NCI-H82 treated with DMSO at 0.1 percent for 48 hours (cell line): ENCODE results near the gene KIAA1755.
"Not testable (repeated sequence)": the region's sequence is repeated elsewhere in the genome, so short reads cannot be mapped to it uniquely, and the experiment has no call there.

Experiments used
- DNase-seq: peaks from one replicate; lab custom pipeline; 2025; ENCODE audit not compliant: unreplicated experiment; lab: John Stamatoyannopoulos, UW

Gene KIAA1755

DNA sequence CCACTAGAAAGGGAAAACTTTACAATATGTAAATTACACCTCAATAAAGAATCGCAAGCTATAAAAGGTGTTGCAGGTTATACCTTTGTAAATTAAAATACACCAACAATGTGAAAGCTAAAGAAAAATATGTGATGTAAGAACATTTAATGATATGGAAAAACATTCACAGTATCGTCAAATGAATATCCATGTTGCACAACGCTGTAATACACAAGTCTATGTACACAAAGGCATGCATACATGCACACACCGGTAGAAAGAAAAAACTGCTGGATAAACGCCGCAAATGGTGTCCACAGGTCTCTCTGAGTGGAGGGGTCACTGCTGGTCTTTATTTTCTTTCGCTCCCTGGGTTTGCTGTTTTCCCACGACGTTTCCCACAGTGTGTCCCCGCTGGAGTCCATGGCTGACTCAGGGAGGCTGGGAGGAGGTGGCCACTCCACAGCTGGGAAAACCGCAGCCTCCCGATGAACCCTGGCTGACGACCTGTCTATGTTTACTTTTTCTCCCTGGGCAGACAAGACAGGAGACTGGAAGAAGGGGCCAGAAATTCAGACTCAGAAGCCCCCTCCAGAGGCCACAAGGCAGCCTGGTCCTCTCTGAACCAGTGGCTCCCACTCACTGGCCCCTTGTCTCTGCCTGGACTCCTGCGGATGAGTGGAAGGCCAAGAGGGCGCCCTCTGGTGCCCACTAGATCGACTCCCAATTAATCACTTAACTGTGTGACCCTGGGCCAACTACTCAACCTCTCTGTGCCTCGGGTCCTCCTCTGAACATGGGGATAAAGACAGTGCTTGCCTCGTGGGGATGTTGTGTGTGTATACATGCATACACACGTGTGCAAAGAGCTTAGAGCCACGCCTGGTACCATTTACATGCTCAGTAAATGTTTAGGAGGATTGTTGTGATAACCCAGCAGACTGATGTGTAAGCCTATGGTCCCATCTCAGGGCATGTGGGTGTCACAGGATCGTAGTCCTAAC is 30.6 kb upstream of the KIAA1755 start:
- DNase-seq = peak; percentile 19

DNA sequence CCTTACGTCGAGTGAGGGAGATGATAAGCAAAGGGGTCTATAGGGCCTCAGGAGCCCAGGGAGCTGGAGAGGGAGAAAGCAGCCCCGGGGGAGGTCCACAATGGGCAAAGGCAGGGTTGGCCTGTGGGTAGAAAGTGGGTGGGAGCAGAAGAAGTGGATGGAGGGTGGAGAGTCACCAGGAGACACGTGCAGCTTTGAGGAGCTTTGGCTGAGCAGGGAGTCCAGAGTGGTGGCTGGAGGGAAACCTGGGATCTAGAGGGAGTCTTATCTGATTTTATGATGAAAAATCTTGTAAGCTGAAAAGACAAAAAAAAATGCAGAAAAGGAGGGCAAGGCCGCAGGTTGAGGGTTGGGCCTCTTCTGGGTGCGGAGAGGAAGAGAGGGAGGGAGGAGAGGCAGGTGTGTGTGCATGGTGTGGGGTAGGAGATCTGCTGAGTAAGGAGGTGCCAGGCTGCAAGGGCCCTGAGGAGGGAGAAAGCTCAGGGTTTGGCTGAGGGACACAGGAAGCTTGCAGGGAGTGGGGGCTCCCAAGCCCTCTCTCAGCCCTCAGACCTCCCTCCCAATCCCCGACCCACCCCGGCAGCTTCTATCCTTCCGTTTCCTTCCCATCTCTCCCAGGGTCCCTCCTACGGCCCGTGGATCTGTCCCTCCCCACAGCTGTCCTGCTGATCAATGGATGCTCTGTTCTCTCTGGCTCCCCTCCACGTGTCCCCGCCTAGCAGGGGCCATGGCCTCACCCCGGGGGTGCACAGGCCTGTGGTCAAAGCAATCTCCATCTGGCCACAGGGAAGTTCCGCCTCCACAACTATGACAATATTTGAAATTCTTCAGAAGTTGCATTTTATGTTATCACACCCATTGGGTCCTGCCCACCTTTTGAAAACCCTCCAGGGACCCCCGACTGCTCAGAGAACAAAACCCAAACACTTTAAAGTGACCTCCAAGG is 26.3 kb upstream of the KIAA1755 start:
- DNase-seq = no peak

DNA sequence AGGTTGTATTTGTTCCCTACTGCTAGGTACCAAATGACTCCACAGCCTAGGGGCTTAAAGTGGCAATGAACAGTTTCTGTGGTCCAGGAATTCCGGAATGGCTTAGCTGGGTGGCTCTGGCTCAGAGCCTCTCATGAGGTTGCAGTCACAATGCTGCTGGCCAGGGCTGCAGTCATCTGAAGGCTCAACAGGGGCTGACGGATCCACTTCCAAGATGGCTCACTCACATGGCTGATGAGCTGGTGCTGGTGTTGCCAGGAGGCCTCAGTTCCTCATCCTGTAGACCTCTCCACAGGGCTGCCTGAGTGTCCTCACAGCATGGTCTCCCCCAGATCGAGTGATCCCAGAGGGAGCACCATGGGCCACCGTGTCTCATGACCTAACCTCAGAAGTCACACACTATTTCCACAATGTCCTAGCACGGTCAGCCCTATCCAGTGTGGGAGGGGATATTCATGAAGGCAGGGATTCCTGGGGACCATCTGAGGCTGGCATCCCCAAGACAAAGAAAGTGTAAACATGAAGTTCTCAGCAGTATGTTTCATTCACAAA is 24.4 kb upstream of the KIAA1755 start:
- no peak for DNase-seq

DNA sequence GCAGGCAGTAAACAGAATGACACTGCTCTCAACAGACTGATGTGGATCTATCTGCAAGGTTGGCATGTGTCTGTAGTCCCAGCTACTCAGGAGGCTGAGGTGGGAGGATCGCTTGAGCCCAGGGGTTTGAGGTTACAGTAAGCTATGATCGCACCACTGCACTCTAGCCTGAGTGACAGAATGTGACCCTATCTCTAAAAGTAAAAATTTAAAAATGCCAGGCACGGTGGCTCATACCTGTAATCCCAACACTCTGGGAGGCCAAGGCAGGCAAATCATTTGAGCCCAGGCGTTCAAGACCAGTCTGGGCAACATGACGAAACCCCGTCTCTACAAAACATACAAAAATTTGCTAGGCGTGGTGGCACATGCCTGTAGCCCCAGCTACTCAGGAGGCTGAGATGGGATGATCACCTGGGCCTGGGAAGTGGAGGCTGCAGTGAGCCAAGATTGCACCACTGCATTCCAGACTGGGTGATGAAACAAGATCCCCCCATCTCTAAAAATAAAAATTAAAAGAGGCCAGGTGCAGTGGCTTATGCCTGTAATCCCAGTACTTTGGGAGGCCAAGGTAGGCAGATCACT is 23.6 kb upstream of the KIAA1755 start:
- not testable (repeated sequence) for DNase-seq

DNA sequence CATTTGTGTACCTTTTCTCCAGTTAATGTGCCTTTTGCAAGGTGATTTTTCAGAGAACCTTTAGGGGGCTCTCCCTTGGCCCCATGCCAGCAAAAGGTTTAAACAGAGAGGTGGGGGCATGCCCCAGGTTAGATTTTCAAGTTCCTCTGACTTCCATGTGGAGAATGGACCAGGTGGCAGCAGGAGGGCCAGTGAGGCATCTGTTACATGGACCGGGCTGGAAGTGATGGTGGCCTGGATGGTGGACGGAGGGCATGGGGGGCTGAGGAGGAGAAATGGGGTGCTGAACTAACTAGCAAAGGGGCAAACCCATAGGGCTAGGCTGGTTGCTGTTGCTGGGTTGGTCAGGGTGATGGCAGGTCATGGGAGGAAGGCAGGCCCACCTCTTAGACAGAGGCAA is 22.7 kb upstream of the KIAA1755 start:
- no peak for DNase-seq

DNA sequence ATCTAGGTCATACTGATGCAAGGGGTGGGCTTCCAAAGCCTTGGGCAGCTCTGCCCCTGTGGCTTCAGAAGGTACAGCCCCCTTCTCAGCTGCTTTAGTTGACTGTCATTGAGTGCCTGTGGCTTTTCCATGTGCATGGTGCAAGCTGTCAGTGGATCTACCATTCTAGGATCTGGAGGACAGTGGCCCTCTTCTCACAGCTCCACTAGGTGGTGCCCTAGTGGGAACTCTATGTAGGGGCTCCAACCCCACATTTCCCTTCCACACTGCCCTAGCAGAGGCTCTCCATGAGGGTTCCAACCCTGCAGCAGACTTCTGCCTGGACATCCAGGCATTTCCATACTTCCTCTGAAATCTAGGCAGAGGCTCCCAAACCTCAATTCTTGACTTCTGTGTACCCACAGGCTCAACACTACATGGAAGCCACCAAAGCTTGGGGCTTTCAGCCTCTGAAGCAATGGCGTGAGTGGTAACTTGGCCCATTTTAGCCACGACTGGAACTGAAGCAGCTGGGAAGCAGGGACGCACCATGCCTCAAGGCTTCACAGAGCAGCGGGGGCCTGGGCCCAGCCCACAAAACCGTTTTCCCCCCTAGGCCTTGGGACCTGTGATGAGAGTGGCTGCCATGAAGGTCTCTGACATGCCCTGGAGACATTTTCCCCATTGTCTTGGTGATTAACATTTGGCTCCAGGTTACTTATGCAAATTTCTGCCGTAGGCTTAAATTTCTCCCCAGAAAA is 20.8 kb upstream of the KIAA1755 start:
- not testable (repeated sequence) for DNase-seq

DNA sequence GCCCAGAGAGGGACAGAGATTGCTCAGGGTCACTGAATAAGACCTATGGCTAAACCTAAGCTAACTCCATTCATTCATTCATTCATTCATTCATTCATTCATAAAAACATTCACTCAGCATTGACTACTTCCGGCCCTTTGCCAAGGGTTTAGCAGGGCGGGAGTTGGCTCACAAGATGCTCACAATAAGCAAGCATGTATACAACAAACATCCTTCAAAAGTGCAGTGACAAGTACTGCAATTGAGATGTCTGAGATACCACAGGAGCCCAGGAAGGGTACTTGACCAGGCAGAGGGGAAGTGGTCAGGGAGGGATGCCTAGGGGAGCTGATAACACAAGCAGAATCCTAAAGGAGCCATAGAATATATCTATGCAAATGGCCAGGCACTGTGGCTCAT is 18.2 kb upstream of the KIAA1755 start:
- no peak for DNase-seq

DNA sequence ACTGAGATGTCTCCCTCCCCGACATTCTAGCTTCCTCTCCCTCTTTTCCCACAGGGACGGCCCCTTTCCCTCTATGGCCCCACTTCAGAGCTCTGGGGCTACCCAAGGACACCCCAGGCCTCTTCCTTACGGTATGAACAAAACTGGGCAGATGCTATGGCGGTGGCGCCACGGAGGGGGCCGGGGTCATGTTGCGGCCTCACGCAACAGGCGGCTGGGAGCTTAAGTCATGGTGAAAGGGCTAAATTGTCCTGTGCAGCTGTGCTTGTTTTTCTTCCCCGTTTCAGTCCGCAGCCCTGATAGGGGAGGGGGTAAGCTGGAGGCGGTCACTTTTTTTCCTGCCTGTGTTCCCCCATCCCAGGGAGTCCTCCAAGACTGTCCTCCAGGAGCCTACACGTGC is 17.6 kb upstream of the KIAA1755 start:
- DNase-seq = peak; percentile 100

DNA sequence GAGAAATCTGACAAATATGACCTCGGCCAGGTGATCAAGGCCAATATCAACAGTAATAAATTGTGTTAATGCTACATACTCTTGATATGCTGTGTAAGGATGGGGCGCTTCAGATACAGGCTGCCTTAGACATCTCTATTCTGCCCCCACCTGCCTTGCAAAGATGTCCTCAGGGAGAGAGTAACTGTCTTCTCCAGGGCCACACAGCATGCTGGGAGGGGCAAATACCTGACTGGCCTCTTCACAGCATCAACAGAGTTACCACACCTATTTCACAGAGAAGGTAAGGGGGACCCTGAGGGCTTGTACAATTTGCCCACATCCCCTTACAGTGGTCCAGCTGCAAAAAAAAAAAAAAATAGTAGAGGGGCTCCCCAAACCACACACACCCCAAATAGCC is 17.2 kb upstream of the KIAA1755 start:
- peak; percentile 46 for DNase-seq

DNA sequence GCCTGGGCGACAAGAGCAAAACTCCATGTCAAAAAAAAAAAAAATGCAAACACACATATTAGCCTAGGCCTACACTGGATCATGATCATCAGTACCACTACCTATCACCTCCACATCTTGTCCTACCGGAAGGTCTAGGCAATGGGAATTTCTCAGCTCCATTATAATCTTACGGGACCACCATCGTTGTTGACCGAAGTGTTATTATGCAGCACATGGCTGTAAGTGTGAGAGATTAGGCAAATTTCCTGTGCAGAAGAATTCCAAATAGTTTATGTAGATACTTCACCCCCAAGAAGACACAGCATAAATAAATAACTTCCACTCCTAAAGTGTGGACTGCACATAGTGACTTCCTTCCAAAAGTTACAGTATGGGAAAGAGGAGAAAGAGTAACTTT is 16.8 kb upstream of the KIAA1755 start:
- no peak for DNase-seq

DNA sequence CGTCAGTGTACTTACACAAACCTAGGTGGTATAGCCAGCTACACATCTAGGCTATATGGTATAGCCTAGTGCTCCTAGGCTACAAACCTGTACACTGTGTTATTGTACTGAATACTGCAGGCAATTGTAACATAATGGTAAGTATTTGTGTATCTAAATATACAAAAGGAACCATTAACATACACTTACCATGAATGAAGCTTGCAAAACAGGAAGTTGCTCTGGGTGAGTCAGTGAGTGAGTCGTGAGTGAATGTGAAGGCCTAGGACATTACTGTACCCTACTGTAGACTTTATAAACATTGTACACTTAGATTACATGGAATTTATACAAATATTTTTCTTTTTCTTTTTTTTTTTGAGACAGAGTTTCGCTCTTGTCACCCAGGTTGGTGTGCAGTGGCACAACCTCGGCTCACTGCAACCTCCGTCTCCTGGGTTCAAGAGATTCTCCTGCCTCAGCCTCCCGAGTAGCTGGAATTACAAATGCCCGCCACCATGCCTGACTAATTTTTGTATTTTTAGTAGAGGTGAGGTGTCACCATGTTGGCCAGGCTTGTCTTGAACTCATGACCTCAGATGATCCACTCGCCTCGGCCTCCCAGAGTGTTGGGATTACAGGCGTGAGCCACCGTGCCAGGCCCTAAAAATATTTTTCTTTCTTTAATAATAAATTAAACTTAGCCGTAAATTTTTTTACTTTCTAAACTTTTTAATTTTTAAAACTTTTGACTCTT is 15.4 kb upstream of the KIAA1755 start:
- no peak for DNase-seq

DNA sequence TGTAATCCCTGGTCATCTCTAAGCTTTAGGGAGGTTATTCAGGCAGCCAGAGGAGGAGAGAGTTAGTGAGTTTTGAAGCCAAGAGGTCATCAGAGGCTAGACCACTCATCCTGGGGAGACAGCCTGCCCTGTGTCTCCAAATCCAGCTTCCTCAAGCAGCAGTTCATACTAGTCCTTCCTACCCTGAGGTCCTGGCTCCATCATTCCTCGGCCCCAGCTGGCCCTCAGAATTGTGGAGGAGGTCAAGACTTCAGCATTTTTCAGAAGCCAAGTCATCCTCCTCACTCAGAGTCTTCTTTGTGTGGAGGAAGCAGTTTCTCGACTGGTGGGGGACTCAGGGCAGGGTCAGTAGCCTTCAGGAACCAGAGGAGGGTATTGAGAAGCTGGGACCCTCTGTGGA is 12.4 kb upstream of the KIAA1755 start:
- no peak for DNase-seq

DNA sequence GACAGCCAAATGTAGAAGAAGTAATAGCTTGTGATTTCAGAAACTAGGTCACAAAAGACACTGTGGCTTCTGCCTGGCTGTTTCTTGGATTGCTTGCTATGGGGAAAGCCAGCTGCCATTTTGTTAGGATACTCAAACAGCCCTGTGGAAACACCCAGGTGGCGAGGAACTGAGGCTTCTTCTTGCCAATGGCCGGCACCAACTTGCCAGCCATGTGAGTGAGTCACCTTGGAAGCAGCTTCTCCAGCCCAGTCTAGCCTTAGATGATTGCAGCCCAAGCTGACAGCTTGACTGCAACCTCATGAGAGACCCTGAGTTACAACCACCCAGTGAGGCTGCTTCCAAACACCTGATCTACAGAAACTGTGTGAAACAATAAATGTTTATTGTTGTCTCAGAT is 11.9 kb upstream of the KIAA1755 start:
- no peak for DNase-seq

DNA sequence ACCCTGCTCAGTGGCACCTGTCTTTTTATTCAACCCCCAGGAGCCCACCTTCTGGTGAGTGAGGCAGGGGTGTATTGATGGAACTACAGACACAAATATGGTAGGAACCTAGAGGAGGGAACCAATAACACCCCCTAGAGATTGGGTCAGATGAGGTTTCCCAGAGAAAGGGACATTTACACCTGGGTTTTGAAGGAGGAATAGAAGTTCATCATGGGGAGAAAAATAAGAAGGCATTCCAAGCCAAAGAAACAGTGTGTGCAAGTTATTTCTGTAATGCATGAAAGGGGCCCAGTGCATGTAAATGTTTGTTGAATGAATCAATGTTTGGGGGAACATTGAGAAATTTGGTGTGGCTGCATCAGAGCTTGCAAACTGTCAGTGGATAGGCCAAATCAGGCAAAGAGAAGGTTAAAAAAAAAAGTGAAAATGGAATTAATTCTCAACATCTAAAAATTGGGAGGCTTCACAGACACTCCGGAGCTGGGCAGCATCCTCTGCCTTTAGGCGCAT is 11.1 kb upstream of the KIAA1755 start:
- DNase-seq = no peak

DNA sequence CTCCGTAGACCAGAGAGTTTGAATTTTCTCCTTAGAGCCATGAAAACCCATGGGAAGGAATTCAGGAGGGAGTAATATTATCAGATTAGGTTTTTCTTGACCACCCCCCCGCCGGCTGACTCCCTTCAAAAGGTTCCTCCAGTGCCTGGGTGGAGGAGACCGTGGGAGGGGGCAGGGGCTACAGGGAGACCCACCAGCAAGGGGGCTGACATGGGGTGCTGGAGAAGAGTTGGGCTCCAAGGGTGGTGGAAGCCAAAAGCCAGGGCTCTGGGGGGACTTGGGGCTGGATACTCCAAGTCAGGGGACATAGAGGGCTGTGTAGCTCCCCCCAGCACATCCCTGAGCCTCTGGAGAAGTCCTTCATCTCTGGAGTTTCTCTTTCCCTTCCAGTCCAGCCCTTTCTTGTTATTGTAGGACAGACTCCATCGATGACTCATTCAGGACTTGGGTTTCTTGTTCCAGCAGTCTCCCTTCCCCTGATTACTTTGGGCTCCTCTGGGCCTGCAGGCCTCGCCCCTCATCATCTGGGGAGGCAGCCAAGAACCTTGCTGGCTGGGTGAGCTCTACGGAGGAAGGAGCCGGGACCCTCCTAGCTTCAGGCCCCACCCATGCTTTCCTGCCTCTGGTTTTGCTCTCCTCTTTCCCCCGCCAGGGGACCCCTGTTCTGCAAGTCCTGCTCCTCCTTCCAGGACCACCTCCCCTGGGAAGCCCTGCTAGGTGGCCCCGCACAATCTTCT is 10.5 kb upstream of the KIAA1755 start:
- DNase-seq = no peak

DNA sequence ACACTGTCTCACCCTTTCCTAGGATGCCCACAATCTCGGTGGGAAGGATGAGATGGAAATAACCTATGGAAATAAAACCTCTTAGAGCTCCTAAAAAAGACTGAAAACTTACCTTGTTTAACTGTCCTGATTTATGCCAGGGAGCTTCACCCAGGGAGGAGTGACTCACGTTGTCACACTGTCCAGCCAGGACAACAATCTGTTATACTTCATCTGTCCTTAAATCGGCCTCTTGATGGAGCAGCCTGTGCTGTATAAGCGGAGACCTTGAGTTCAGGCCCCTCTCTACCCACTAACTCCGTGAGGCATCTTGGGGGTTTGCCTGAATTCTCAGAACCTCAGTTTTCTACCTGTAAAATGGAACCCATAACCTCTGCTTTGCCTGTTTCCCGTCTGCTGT is 9.2 kb upstream of the KIAA1755 start:
- no peak for DNase-seq

DNA sequence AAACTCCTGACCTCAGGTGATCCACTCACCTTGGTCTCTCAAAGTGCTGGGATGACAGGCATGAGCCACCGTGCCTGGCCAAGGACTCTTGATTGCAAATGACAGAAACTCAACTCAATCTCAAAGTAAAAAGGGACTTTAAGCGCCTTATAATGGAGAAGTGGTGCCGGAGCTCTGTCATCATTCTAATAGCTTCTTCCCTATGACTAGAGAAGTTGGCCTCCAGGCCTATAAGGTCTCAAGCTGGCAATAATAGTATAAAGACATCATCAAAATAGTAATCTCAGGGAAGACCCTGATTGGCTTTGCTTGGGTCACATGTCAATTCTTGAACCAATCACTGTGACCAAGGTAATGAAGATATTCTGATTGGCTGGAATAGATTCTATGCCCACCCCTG is 8.5 kb upstream of the KIAA1755 start:
- DNase-seq = no peak

DNA sequence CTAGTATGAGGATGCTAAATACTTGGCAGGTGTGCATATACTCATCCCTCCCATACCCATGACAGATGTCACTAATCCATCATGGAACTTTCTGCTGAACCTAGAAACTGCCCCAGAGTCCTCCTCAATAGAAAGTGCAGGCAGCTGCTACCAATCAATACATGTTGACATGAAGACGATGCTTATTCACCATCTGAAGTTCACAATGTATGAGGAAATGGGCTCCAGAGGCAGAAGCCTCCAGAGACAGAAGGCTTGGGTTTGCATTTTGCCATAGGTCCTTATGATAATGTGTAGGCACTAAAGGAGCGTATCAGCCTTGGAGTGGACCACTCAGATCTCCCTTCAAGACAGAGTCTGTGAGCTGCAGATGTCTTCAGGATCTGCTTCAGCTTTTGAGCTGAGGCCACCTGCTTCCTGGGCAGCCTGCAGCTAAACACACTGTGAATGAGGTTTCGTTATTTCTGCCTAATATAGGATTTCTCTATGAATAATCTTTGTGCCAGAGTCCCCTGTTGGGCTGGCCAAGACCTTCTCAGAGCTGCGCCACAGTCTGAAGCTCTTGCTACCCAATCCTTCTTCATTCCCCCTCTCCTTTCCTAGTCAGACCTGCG is 7.5 kb upstream of the KIAA1755 start:
- DNase-seq = no peak
